Mesothelial cell of epicardium (in vitro differentiated cells): ENCODE measurements around the gene TTLL11. TPM values are rescaled to one million over a fixed set of nuclear protein-coding genes. Genes with fewer than 3 reads are reported as not detected.

ENCODE experiments used
- DNase-seq, 2 experiments: peaks; one replicate each; pipeline ENCODE4 v3.0.0; 2021; ENCODE audit warnings: low spot score in 2 of 2; ENCODE audit not compliant: unreplicated experiment in 2 of 2
- H3K27ac Mint-ChIP-seq: 2 replicates; pipeline ENCODE4 v1.8.0; 2021; ENCODE audit warnings: mixed read lengths
- H3K27me3 Mint-ChIP-seq: 2 replicates; pipeline ENCODE4 v1.8.0; 2021; ENCODE audit warnings: low read depth, mixed read lengths
- H3K36me3 Mint-ChIP-seq: 2 replicates; pipeline ENCODE4 v1.8.0; 2021; ENCODE audit warnings: mixed read lengths
- H3K4me1 Mint-ChIP-seq: 2 replicates; pipeline ENCODE4 v1.8.0; 2021; ENCODE audit warnings: mixed read lengths
- H3K4me3 Mint-ChIP-seq: 2 replicates; pipeline ENCODE4 v1.8.0; 2021; ENCODE audit warnings: mild to moderate bottlenecking, moderate library complexity, mixed read lengths
- H3K9me3 Mint-ChIP-seq: 2 replicates; pipeline ENCODE4 v1.8.0; 2021; ENCODE audit warnings: mixed read lengths
- CTCF ChIP-seq: fragments of 200-600 bp; sonication (generic); IDR thresholded peaks from one replicate; pipeline ENCODE4 v1.5.0; 2021; ENCODE audit warnings: antibody characterized with exemption; ENCODE audit not compliant: unreplicated experiment
- total RNA-seq: library from RNA; stranded (reverse); gene quantifications from 3 replicates; pipeline ENCODE4 v1.2.1, GENCODE V29; 2021

Gene TTLL11
- total RNA-seq, 1 donor from 2014 or later = 4.8 TPM

GRCh38 chr9:122109035-122109813 is 16.1 kb upstream of the TTLL11 start:
- Mint-ChIP-seq H3K27me3 (peaks cover 17% of the 10 kb centered on the region), H3K4me1 (no peaks in the 10 kb centered on the region), H3K9me3 (peaks cover 2% of the 10 kb centered on the region), H3K27ac (no peak overlapping the region), H3K36me3 (no peaks in the 10 kb centered on the region), H3K4me3 (no peak overlapping the region)
- DNase-seq = no peak
- no peak for TF ChIP-seq CTCF

- H3K27ac Mint-ChIP-seq = no peak overlapping the region
- no peak for DNase-seq
- H3K36me3 Mint-ChIP-seq = no peaks in the 10 kb centered on the region
- peaks cover 9% of the 10 kb centered on the region for H3K27me3 Mint-ChIP-seq
- H3K9me3 Mint-ChIP-seq = peaks cover 7% of the 10 kb centered on the region
- TF ChIP-seq CTCF = no peak
- no peak overlapping the region for H3K4me3 Mint-ChIP-seq
- H3K4me1 Mint-ChIP-seq = no peaks in the 10 kb centered on the region
These were observed 14.2 kb upstream of the TTLL11 start for GRCh38 chr9:122107291-122107805.

- Mint-ChIP-seq H3K9me3 (peaks cover 7% of the 10 kb centered on the region), H3K4me3 (no peak overlapping the region), H3K27ac (no peak overlapping the region), H3K36me3 (no peaks in the 10 kb centered on the region), H3K27me3 (peaks cover 4% of the 10 kb centered on the region), H3K4me1 (no peaks in the 10 kb centered on the region)
- DNase-seq = no peak
- no peak for TF ChIP-seq CTCF
These were observed 13.5 kb upstream of the TTLL11 start for GRCh38 chr9:122106576-122106975.

GRCh38 chr9:122103985-122104384 is 10.9 kb upstream of the TTLL11 start:
- Mint-ChIP-seq H3K36me3 (no peaks in the 10 kb centered on the region), H3K4me3 (no peak overlapping the region)
- TF ChIP-seq CTCF = no peak

GRCh38 chr9:122102156-122102555 is 9.0 kb upstream of the TTLL11 start:
- DNase-seq = no peak
- Mint-ChIP-seq H3K27ac (no peak overlapping the region), H3K4me3 (no peak overlapping the region), H3K27me3 (peaks cover 21% of the 10 kb centered on the region), H3K36me3 (no peaks in the 10 kb centered on the region), H3K9me3 (peaks cover 7% of the 10 kb centered on the region), H3K4me1 (no peaks in the 10 kb centered on the region)
- no peak for TF ChIP-seq CTCF

More at GRCh38 chr9:122103985-122104384, 10.9 kb upstream of the TTLL11 start:
- H3K27ac Mint-ChIP-seq = no peak overlapping the region
- peaks cover 15% of the 10 kb centered on the region for H3K27me3 Mint-ChIP-seq
- H3K4me1 Mint-ChIP-seq = no peaks in the 10 kb centered on the region
- H3K9me3 Mint-ChIP-seq = peaks cover 7% of the 10 kb centered on the region
- no peak for DNase-seq
